GM18867 (cell line): Measurements from ENCODE around the gene SGO2.

ENCODE experiments used
- ATAC-seq: cut with Tn5 transposase; IDR thresholded peaks from one replicate; pipeline ENCODE4 v1.9.1; 2021; ENCODE audit warnings: mild to moderate bottlenecking, moderate library complexity; ENCODE audit not compliant: unreplicated experiment

Gene SGO2

GRCh38 chr2:200525882-200526651 is at the start of gene SGO2:
TSS of gene SGO2 (plus strand) at chr2:200526207. CDS start at chr2:200532976, 6,769 bp downstream.
- peak; percentile 100 for ATAC-seq

- no peak for ATAC-seq
Measured at GRCh38 chr2:200476836-200477235, 49.2 kb upstream of the SGO2 start.

- ATAC-seq = no peak
Measured at GRCh38 chr2:200477667-200478131, 48.3 kb upstream of the SGO2 start.

GRCh38 chr2:200479692-200480265 is 46.2 kb upstream of the SGO2 start:
- ATAC-seq = no peak

GRCh38 chr2:200482194-200482593 is 43.8 kb upstream of the SGO2 start:
- no peak for ATAC-seq

GRCh38 chr2:200483729-200484198 is 42.2 kb upstream of the SGO2 start:
- ATAC-seq = peak; percentile 67

GRCh38 chr2:200484934-200485333 is 41.1 kb upstream of the SGO2 start:
- ATAC-seq = no peak

GRCh38 chr2:200486529-200486928 is 39.5 kb upstream of the SGO2 start:
- no peak for ATAC-seq

GRCh38 chr2:200488169-200488568 is 37.8 kb upstream of the SGO2 start:
- no peak for ATAC-seq

- ATAC-seq = no peak
Measured at GRCh38 chr2:200490001-200490400, 36.0 kb upstream of the SGO2 start.

GRCh38 chr2:200492656-200493055 is 33.4 kb upstream of the SGO2 start:
- ATAC-seq = no peak

- ATAC-seq = no peak
Measured at GRCh38 chr2:200494048-200494447, 32.0 kb upstream of the SGO2 start.

- no peak for ATAC-seq
Measured at GRCh38 chr2:200496696-200497095, 29.3 kb upstream of the SGO2 start.

- ATAC-seq = no peak
Measured at GRCh38 chr2:200498402-200499162, 27.4 kb upstream of the SGO2 start.

- ATAC-seq = no peak
Measured at GRCh38 chr2:200502196-200502595, 23.8 kb upstream of the SGO2 start.

- ATAC-seq = no peak
Measured at GRCh38 chr2:200506679-200507078, 19.3 kb upstream of the SGO2 start.

GRCh38 chr2:200507179-200507578 is 18.8 kb upstream of the SGO2 start:
- no peak for ATAC-seq

GRCh38 chr2:200509235-200509611 is 16.8 kb upstream of the SGO2 start:
- ATAC-seq = peak; percentile 2

- ATAC-seq = peak; percentile 99
Measured at GRCh38 chr2:200509612-200510433, 16.2 kb upstream of the SGO2 start, which contains the start of gene KCTD18. TSS of gene KCTD18 (minus strand) at chr2:200510068. CDS start at chr2:200507016, 3,052 bp downstream.

- ATAC-seq = no peak
Measured at GRCh38 chr2:200515155-200515554, 10.9 kb upstream of the SGO2 start.

- ATAC-seq = no peak
Measured at GRCh38 chr2:200523158-200523557, 2.8 kb upstream of the SGO2 start.
